Activated naive CD8-positive, alpha-beta T cell (primary cell): ENCODE results near the gene SPSB3.

Experiments used
- H3K27ac Mint-ChIP-seq: one replicate; pipeline ENCODE4 v1.8.0; 2021; ENCODE audit warnings: mixed read lengths
- H3K27me3 Mint-ChIP-seq: one replicate; pipeline ENCODE4 v1.8.0; 2021; ENCODE audit warnings: mixed read lengths
- H3K36me3 Mint-ChIP-seq: one replicate; pipeline ENCODE4 v1.8.0; 2021; ENCODE audit warnings: mixed read lengths
- H3K4me1 Mint-ChIP-seq: one replicate; pipeline ENCODE4 v1.8.0; 2021; ENCODE audit warnings: low read depth, mixed read lengths
- H3K4me3 Mint-ChIP-seq: one replicate; pipeline ENCODE4 v1.8.0; 2021; ENCODE audit warnings: mild to moderate bottlenecking, mixed read lengths
- H3K9me3 Mint-ChIP-seq: one replicate; pipeline ENCODE4 v1.8.0; 2021; ENCODE audit warnings: low read depth, mixed read lengths

The SPSB3 gene

GRCh38 chr16:1775846-1776671 is 6.3 kb downstream of the SPSB3 start:
- no peaks in the 10 kb centered on the region for H3K27me3 Mint-ChIP-seq
- peaks cover 2% of the 10 kb centered on the region for H3K4me1 Mint-ChIP-seq
- H3K4me3 Mint-ChIP-seq, result no peak overlapping the region
- peaks cover 3% of the 10 kb centered on the region for H3K36me3 Mint-ChIP-seq
- H3K27ac Mint-ChIP-seq, result no peak overlapping the region
- H3K9me3 Mint-ChIP-seq, result no peaks in the 10 kb centered on the region

GRCh38 chr16:1775006-1775845 is 7.1 kb downstream of the SPSB3 start:
- H3K9me3 Mint-ChIP-seq, result no peaks in the 10 kb centered on the region
- no peaks in the 10 kb centered on the region for H3K27me3 Mint-ChIP-seq
- no peak overlapping the region for H3K27ac Mint-ChIP-seq
- H3K4me3 Mint-ChIP-seq, result peak overlapping the region; percentile 61
- H3K36me3 Mint-ChIP-seq, result peaks cover 3% of the 10 kb centered on the region
- peaks cover 3% of the 10 kb centered on the region for H3K4me1 Mint-ChIP-seq

- Mint-ChIP-seq H3K9me3 (no peaks in the 10 kb centered on the region), H3K36me3 (peaks cover 3% of the 10 kb centered on the region), H3K27ac (no peak overlapping the region), H3K4me1 (peaks cover 6% of the 10 kb centered on the region), H3K4me3 (peak overlapping the region; percentile 13), H3K27me3 (no peaks in the 10 kb centered on the region)
These were observed 8.0 kb downstream of the SPSB3 start for GRCh38 chr16:1774448-1774780.

GRCh38 chr16:1773703-1774447 is 8.5 kb downstream of the SPSB3 start:
- peaks cover 3% of the 10 kb centered on the region for H3K36me3 Mint-ChIP-seq
- H3K4me1 Mint-ChIP-seq, result peaks cover 6% of the 10 kb centered on the region
- no peaks in the 10 kb centered on the region for H3K27me3 Mint-ChIP-seq
- peak overlapping the region; percentile 99 for H3K4me3 Mint-ChIP-seq
- H3K27ac Mint-ChIP-seq, result no peak overlapping the region
- no peaks in the 10 kb centered on the region for H3K9me3 Mint-ChIP-seq

- Mint-ChIP-seq H3K27me3 (no peaks in the 10 kb centered on the region), H3K4me1 (peaks cover 6% of the 10 kb centered on the region), H3K36me3 (peaks cover 3% of the 10 kb centered on the region), H3K4me3 (peak within 1 kb of the TSS; percentile 99), H3K27ac (peak within 1 kb of the TSS; percentile 99), H3K9me3 (no peaks in the 10 kb centered on the region)
These were observed 9.3 kb downstream of the SPSB3 start, which contains the start of gene MRPS34 for GRCh38 chr16:1772908-1773702. Gene MRPS34, minus strand, starts transcription at chr16:1773134. Its CDS starts 15 bp downstream, at chr16:1773119.

GRCh38 chr16:1772362-1772907 is 9.9 kb downstream of the SPSB3 start, which contains the start of gene EME2:
Gene EME2, plus strand, starts transcription at chr16:1772810. Its CDS starts 418 bp downstream, at chr16:1773228.
- H3K36me3 Mint-ChIP-seq, result peaks cover 3% of the 10 kb centered on the region

GRCh38 chr16:1771864-1772361 is 10.5 kb downstream of the SPSB3 start:
- peaks cover 3% of the 10 kb centered on the region for H3K36me3 Mint-ChIP-seq
- no peaks in the 10 kb centered on the region for H3K27me3 Mint-ChIP-seq
- H3K27ac Mint-ChIP-seq, result peak overlapping the region; percentile 99
- H3K9me3 Mint-ChIP-seq, result no peaks in the 10 kb centered on the region
- H3K4me1 Mint-ChIP-seq, result peaks cover 6% of the 10 kb centered on the region
- peak overlapping the region; percentile 99 for H3K4me3 Mint-ChIP-seq

More at GRCh38 chr16:1772362-1772907, 9.9 kb downstream of the SPSB3 start, which contains the start of gene EME2:
- Mint-ChIP-seq H3K27ac (peak within 1 kb of the TSS; percentile 99), H3K9me3 (no peaks in the 10 kb centered on the region), H3K4me1 (peaks cover 6% of the 10 kb centered on the region), H3K27me3 (no peaks in the 10 kb centered on the region), H3K4me3 (peak within 1 kb of the TSS; percentile 99)

- Mint-ChIP-seq H3K27ac (peak within 1 kb of the TSS; percentile 99), H3K4me3 (peak within 1 kb of the TSS; percentile 99), H3K9me3 (no peaks in the 10 kb centered on the region), H3K27me3 (no peaks in the 10 kb centered on the region), H3K36me3 (peaks cover 3% of the 10 kb centered on the region), H3K4me1 (peaks cover 6% of the 10 kb centered on the region)
These were observed 11.0 kb downstream of the SPSB3 start, which contains the start of gene NME3 for GRCh38 chr16:1771188-1771863. Gene NME3, minus strand, starts transcription at chr16:1771543. Its CDS starts 9 bp downstream, at chr16:1771534.

GRCh38 chr16:1770328-1771187 is 11.8 kb downstream of the SPSB3 start:
- H3K27ac Mint-ChIP-seq, result peak overlapping the region; percentile 58
- H3K9me3 Mint-ChIP-seq, result no peaks in the 10 kb centered on the region
- H3K4me3 Mint-ChIP-seq, result peak overlapping the region; percentile 81
- H3K27me3 Mint-ChIP-seq, result no peaks in the 10 kb centered on the region
- H3K4me1 Mint-ChIP-seq, result peaks cover 6% of the 10 kb centered on the region
- peaks cover 3% of the 10 kb centered on the region for H3K36me3 Mint-ChIP-seq

- H3K27ac Mint-ChIP-seq, result peak overlapping the region; percentile 58
- H3K27me3 Mint-ChIP-seq, result no peaks in the 10 kb centered on the region
- H3K9me3 Mint-ChIP-seq, result no peaks in the 10 kb centered on the region
- peaks cover 6% of the 10 kb centered on the region for H3K4me1 Mint-ChIP-seq
- H3K36me3 Mint-ChIP-seq, result peaks cover 3% of the 10 kb centered on the region
- H3K4me3 Mint-ChIP-seq, result peak overlapping the region; percentile 81
These were observed 12.7 kb downstream of the SPSB3 start for GRCh38 chr16:1769402-1770300.

- Mint-ChIP-seq H3K9me3 (no peaks in the 10 kb centered on the region), H3K27me3 (no peaks in the 10 kb centered on the region), H3K36me3 (peaks cover 3% of the 10 kb centered on the region), H3K4me3 (no peak overlapping the region), H3K27ac (no peak overlapping the region), H3K4me1 (peaks cover 6% of the 10 kb centered on the region)
These were observed 13.5 kb downstream of the SPSB3 start for GRCh38 chr16:1768767-1769401.
